ENCODE data around the gene TNXB.

- TF ChIP-seq POLR2AphosphoS5 (IDR thresholded peaks at IDR 0.05; ENCODE audit: low read depth, low read length) (no peak), CTCF (IDR thresholded peaks at IDR 0.05) (no peak), SIN3A (IDR thresholded peaks at IDR 0.05; ENCODE audit: borderline replicate concordance, insufficient read depth, low read depth, low read length) (no peak)
These were observed 20.6 kb downstream of the TNXB start for GRCh38 chr6:32088487-32089049.
